ENCODE results near the gene ATXN1. TPM values are rescaled to one million over a fixed set of nuclear protein-coding genes. Genes with fewer than 3 reads are reported as not detected.

The ATXN1 gene
- total and polyA plus RNA-seq, 2 of the 13 experiments (the other 11 are each of a cell fraction or from before 2014, with no cell fraction given): 20.7 to 39.5 TPM

GRCh38 chr6:16727996-16728395 is 33.3 kb downstream of the ATXN1 start (continued):
- TF ChIP-seq ZBTB38 (CRISPR knock-in tag; IDR thresholded peaks at IDR 0.05) (0 out of 2 replicates have a peak, but pooled peaks have one; percentile 66), NPAS2 (CRISPR knock-in tag; IDR thresholded peaks at IDR 0.05; ENCODE audit: borderline replicate concordance) (no peak), POLR2AphosphoS5 (IDR thresholded peaks at IDR 0.05; ENCODE audit: low read depth, low read length) (no peak), NAIF1 (CRISPR knock-in tag; IDR thresholded peaks at IDR 0.05; ENCODE audit: borderline replicate concordance) (no peak), RARA (CRISPR knock-in tag; IDR thresholded peaks at IDR 0.05) (0 out of 2 replicates have a peak, but pooled peaks have one; percentile 26), ZNF788 (CRISPR knock-in tag; IDR thresholded peaks at IDR 0.05; ENCODE audit: borderline replicate concordance) (no peak), NCOR1 (IDR thresholded peaks at IDR 0.05; ENCODE audit: borderline replicate concordance, low read length) (no peak), PPARG (CRISPR knock-in tag; conservative IDR thresholded peaks at IDR 0.05) (peak; percentile 18; the same call in 1 of the 2 replicates), MTA1 (CRISPR knock-in tag; IDR thresholded peaks at IDR 0.05; ENCODE audit: borderline replicate concordance) (no peak), ZBTB39 (CRISPR knock-in tag; IDR thresholded peaks at IDR 0.05) (0 out of 2 replicates have a peak, but pooled peaks have one; percentile 49), ZNF761 (CRISPR knock-in tag; conservative IDR thresholded peaks at IDR 0.05) (no peak), BCL6 (CRISPR knock-in tag; IDR thresholded peaks at IDR 0.05) (peak; percentile 40; the same call in 1 of the 2 replicates), ZNF773 (CRISPR knock-in tag; IDR thresholded peaks at IDR 0.05; ENCODE audit: borderline replicate concordance) (no peak), THAP11 (CRISPR knock-in tag; IDR thresholded peaks at IDR 0.05) (peak; percentile 25; the same call in 1 of the 2 replicates), BHLHE40 (IDR thresholded peaks at IDR 0.05; ENCODE audit: low read length) (no peak), ZNF652 (CRISPR knock-in tag; IDR thresholded peaks at IDR 0.05; ENCODE audit: borderline replicate concordance, low read depth) (no peak), ISL2 (CRISPR knock-in tag; IDR thresholded peaks at IDR 0.05) (peak; percentile 36; the same call in 1 of the 2 replicates), ZNF354B (CRISPR knock-in tag; IDR thresholded peaks at IDR 0.05) (no peak), RXRB (CRISPR knock-in tag; IDR thresholded peaks at IDR 0.05; ENCODE audit: borderline replicate concordance) (peak; percentile 37; the same call in 1 of the 2 replicates), ZBTB49 (CRISPR knock-in tag; IDR thresholded peaks at IDR 0.05; ENCODE audit: borderline replicate concordance) (no peak), NR0B2 (CRISPR knock-in tag; IDR thresholded peaks at IDR 0.05) (no peak), HNF1B (CRISPR knock-in tag; IDR thresholded peaks at IDR 0.05) (0 out of 2 replicates have a peak, but pooled peaks have one; percentile 54), RORA (CRISPR knock-in tag; IDR thresholded peaks at IDR 0.05) (no peak), ZNF878 (CRISPR knock-in tag; IDR thresholded peaks at IDR 0.05) (no peak), ATF5 (CRISPR knock-in tag; IDR thresholded peaks at IDR 0.05; ENCODE audit: low read depth) (no peak)
